SK-N-SH treated with all-trans-retinoic acid at 6 μM for 48 hours (cell line): ENCODE measurements around the gene IFT43.

Source experiments
- ATAC-seq: fragments of 200-7000 bp; cut with Tn5 transposase; 3 replicates; pipeline ENCODE4 v1.9.1; 2020; ENCODE audit warnings: mild to moderate bottlenecking, moderate library complexity
- ARNTL ChIP-seq: fragments of 450-650 bp; formaldehyde crosslinking; IDR thresholded peaks from 2 replicates; pipeline ENCODE4 v1.5.0; 2020; ENCODE audit warnings: low read depth, mild to moderate bottlenecking, moderate library complexity, borderline replicate concordance
- BACH2 ChIP-seq: fragments of 250-450 bp; sonication (Bioruptor Pico); IDR thresholded peaks from 2 replicates; pipeline ENCODE4 v1.9.0; 2021; ENCODE audit warnings: mild to moderate bottlenecking, borderline replicate concordance
- CREB5 ChIP-seq: fragments of 250-450 bp; sonication (Bioruptor Pico); IDR thresholded peaks from 2 replicates; pipeline ENCODE4 v1.5.1; 2020; ENCODE audit warnings: low read depth, mild to moderate bottlenecking, moderate library complexity
- CSDC2 ChIP-seq: fragments of 250-450 bp; sonication (Bioruptor Pico); IDR thresholded peaks from 2 replicates; pipeline ENCODE4 v1.5.0; 2020; ENCODE audit warnings: mild to moderate bottlenecking, moderate library complexity
- CSRNP3 ChIP-seq: fragments of 250-450 bp; sonication (Bioruptor Pico); IDR thresholded peaks from 2 replicates; pipeline ENCODE4 v1.5.1; 2021; ENCODE audit warnings: mild to moderate bottlenecking, moderate library complexity
- ESRRG ChIP-seq: fragments of 250-450 bp; sonication (Bioruptor Pico); IDR thresholded peaks from 2 replicates; pipeline ENCODE4 v1.6.1; 2021; ENCODE audit warnings: mild to moderate bottlenecking
- GLIS3 ChIP-seq: fragments of 250-450 bp; sonication (Bioruptor Pico); IDR thresholded peaks from 2 replicates; pipeline ENCODE4 v1.5.0; 2020; ENCODE audit warnings: mild to moderate bottlenecking, moderate library complexity
- ISL1 ChIP-seq: fragments of 250-450 bp; sonication (Bioruptor Pico); IDR thresholded peaks from 2 replicates; pipeline ENCODE4 v2.1.2; 2022; ENCODE audit warnings: mild to moderate bottlenecking, moderate library complexity
- OSR1 ChIP-seq: fragments of 250-450 bp; sonication (Bioruptor Pico); IDR thresholded peaks from 2 replicates; pipeline ENCODE4 v1.8.0; 2022; ENCODE audit warnings: moderate library complexity, mild to moderate bottlenecking, inconsistent platforms
- POU6F1 ChIP-seq: fragments of 250-450 bp; sonication (Bioruptor Pico); IDR thresholded peaks from 2 replicates; pipeline ENCODE4 v1.8.0; 2021; ENCODE audit warnings: low read depth, mild to moderate bottlenecking, moderate library complexity, borderline replicate concordance
- PPARA ChIP-seq: fragments of 250-450 bp; sonication (Bioruptor Pico); IDR thresholded peaks from 2 replicates; pipeline ENCODE4 v1.5.0; 2020; ENCODE audit warnings: mild to moderate bottlenecking, borderline replicate concordance
- RARB ChIP-seq: fragments of 250-450 bp; sonication (Bioruptor Pico); IDR thresholded peaks from 2 replicates; pipeline ENCODE4 v1.8.0; 2021; ENCODE audit warnings: mild to moderate bottlenecking, moderate library complexity
- SNAI2 ChIP-seq: fragments of 250-450 bp; sonication (Bioruptor Pico); IDR thresholded peaks from 2 replicates; pipeline ENCODE4 v1.5.0; 2020; ENCODE audit warnings: mild to moderate bottlenecking, moderate library complexity
- TCF4 ChIP-seq: fragments of 250-450 bp; sonication (Bioruptor Pico); IDR thresholded peaks from 2 replicates; pipeline ENCODE4 v1.8.0; 2021; ENCODE audit warnings: mild to moderate bottlenecking, moderate library complexity, borderline replicate concordance
- TOX ChIP-seq: fragments of 250-450 bp; sonication (Bioruptor Pico); IDR thresholded peaks from 2 replicates; pipeline ENCODE4 v1.8.0; 2021; ENCODE audit warnings: mild to moderate bottlenecking, moderate library complexity, borderline replicate concordance
- TSHZ2 ChIP-seq: fragments of 250-450 bp; sonication (Bioruptor Pico); IDR thresholded peaks from 2 replicates; pipeline ENCODE4 v1.5.0; 2020; ENCODE audit warnings: mild to moderate bottlenecking, moderate library complexity
- ZC3H10 ChIP-seq: fragments of 250-450 bp; sonication (Bioruptor Pico); IDR thresholded peaks from 2 replicates; pipeline ENCODE4 v1.5.1; 2021; ENCODE audit warnings: mild to moderate bottlenecking, moderate library complexity
- ZFP3 ChIP-seq: fragments of 250-450 bp; sonication (Bioruptor Pico); IDR thresholded peaks from 2 replicates; pipeline ENCODE4 v1.5.0; 2020; ENCODE audit warnings: mild to moderate bottlenecking, moderate library complexity
- ZFP30 ChIP-seq: fragments of 450-650 bp; formaldehyde crosslinking; IDR thresholded peaks from 2 replicates; pipeline ENCODE4 v1.5.0; 2022; ENCODE audit warnings: mild to moderate bottlenecking, moderate library complexity
- ZNF565 ChIP-seq: fragments of 450-650 bp; formaldehyde crosslinking; conservative IDR thresholded peaks from 2 replicates; pipeline ENCODE4 v1.5.0; 2020; ENCODE audit warnings: low read depth, mild to moderate bottlenecking, moderate library complexity
- ZNF70 ChIP-seq: fragments of 450-650 bp; formaldehyde crosslinking; IDR thresholded peaks from 2 replicates; pipeline ENCODE4 v1.5.0; 2020; ENCODE audit warnings: mild to moderate bottlenecking, moderate library complexity
- ZNF8 ChIP-seq: fragments of 450-650 bp; formaldehyde crosslinking; IDR thresholded peaks from 2 replicates; pipeline ENCODE4 v1.5.0; 2020; ENCODE audit warnings: mild to moderate bottlenecking, moderate library complexity

Gene IFT43

GRCh38 chr14:75989134-75989533 is 3.6 kb downstream of the IFT43 start (continued):
- TF ChIP-seq CSRNP3 (CRISPR knock-in tag) (no peak), ZC3H10 (CRISPR knock-in tag) (no peak), SNAI2 (CRISPR knock-in tag) (no peak), ZFP3 (CRISPR knock-in tag) (no peak), CSDC2 (CRISPR knock-in tag) (no peak), TCF4 (CRISPR knock-in tag) (no peak), ZNF8 (no peak), GLIS3 (no peak), ZNF70 (CRISPR knock-in tag) (no peak), ARNTL (CRISPR knock-in tag) (no peak), PPARA (CRISPR knock-in tag) (no peak), CREB5 (CRISPR knock-in tag) (no peak), ZFP30 (CRISPR knock-in tag) (no peak)

- no peak for ATAC-seq
- TF ChIP-seq TCF4 (CRISPR knock-in tag), result peak; percentile 81; the same call in 1 of the 2 replicates
- no peak for TF ChIP-seq ISL1
- TF ChIP-seq BACH2 (CRISPR knock-in tag), result no peak
- TF ChIP-seq GLIS3, result no peak
- no peak for TF ChIP-seq POU6F1 (CRISPR knock-in tag)
- no peak for TF ChIP-seq TSHZ2 (CRISPR knock-in tag)
- no peak for TF ChIP-seq ZC3H10 (CRISPR knock-in tag)
- TF ChIP-seq, all 23 proteins: peak for 1
Measured at GRCh38 chr14:75990297-75990696, 4.7 kb downstream of the IFT43 start.

GRCh38 chr14:75991753-75992152 is 6.2 kb downstream of the IFT43 start:
- peak; percentile 34; the same call in 2 of the 3 replicates for ATAC-seq
- TF ChIP-seq ARNTL (CRISPR knock-in tag) (no peak), ZFP3 (CRISPR knock-in tag) (no peak), SNAI2 (CRISPR knock-in tag) (no peak), ESRRG (no peak), ZNF8 (no peak), TCF4 (CRISPR knock-in tag) (no peak), ZC3H10 (CRISPR knock-in tag) (no peak), GLIS3 (no peak), PPARA (CRISPR knock-in tag) (no peak), TOX (CRISPR knock-in tag) (no peak), POU6F1 (CRISPR knock-in tag) (no peak)

GRCh38 chr14:75993567-75994041 is 8.0 kb downstream of the IFT43 start:
- ATAC-seq, result no peak
- TF ChIP-seq ESRRG, result no peak
- no peak for TF ChIP-seq OSR1
- no peak for TF ChIP-seq ZFP30 (CRISPR knock-in tag)
- no peak for TF ChIP-seq TOX (CRISPR knock-in tag)
- no peak for TF ChIP-seq ZNF565 (CRISPR knock-in tag)
- no peak for TF ChIP-seq ZC3H10 (CRISPR knock-in tag)
- no peak for TF ChIP-seq RARB (CRISPR knock-in tag)
- TF ChIP-seq CREB5 (CRISPR knock-in tag), result no peak
- TF ChIP-seq ZNF8, result no peak
- TF ChIP-seq ZFP3 (CRISPR knock-in tag), result no peak
- TF ChIP-seq SNAI2 (CRISPR knock-in tag), result no peak
- no peak for TF ChIP-seq ZNF70 (CRISPR knock-in tag)
- TF ChIP-seq BACH2 (CRISPR knock-in tag), result no peak
- TF ChIP-seq POU6F1 (CRISPR knock-in tag), result no peak
- TF ChIP-seq ARNTL (CRISPR knock-in tag), result no peak
- TF ChIP-seq PPARA (CRISPR knock-in tag), result no peak
